ENCODE measurements around the gene C1orf87. TPM values are rescaled to one million over a fixed set of nuclear protein-coding genes. Genes with fewer than 3 reads are reported as not detected.

Gene C1orf87
- total RNA-seq, 1 experiment from 2014 or later: not detected

Other genes starting within 250 kb of the C1orf87 start
- not detected in 2 replicates for gene CYP2J2, start 147.0 kb downstream of the C1orf87 start, total RNA-seq (2014; rRNA removed; shearing (Covaris generic); ENCODE audit: low replicate concordance)